Measurements from ENCODE around the gene MICALL2.

The MICALL2 gene

DNA sequence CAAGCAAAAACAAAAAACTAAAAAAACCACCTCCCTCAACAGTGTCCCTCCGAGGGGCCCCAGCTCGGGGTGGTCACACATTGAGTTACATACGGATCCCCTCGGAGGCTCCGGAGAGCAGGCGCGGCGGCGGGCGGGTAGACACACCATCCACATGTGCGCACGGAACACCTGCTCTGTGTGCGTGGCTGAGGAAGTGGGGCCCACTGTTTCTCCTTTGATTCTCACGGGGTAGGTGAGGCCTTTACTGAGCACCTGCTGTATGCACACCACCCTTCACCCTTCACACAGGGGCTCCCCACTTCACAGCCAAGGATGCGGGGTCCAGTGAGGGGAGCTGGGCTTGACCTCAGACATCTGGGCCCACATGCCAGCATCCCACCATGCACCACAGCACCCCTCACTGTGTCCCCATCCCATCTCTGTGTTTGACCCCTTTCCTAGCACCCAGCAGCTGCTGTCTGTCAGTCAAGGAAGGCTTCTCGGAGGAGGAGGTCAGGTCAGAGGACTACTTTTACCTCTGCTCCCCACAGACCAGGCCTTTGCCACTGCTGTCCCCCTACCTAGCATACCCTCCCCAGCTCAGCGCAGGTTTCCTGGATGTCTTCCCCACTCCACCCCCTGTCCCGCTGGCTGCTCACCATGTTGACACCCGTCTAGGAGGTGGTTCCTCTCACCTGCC is 71.1 kb downstream of the MICALL2 start:
- DNase-seq, result no peak

DNA sequence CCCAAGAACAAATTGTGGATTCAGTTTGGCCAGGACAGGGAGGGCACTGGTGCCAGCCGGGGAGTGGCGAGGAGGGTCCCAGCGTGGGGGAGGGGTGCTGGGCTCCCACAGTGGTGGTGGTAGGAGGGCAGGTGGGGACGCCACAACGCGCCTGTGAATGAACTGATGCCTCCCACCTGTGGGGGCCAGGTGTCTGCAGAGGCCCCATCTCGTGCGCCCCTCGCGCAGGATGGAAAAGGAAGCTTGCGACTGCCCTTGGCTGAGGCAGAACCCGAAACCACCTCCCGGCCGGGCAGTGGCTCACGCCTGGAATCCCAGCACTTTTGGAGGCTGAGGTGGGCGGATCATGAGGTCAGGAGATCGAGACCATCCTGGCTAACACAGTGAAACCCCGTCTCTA is 72.0 kb downstream of the MICALL2 start:
- DNase-seq, result no peak

DNA sequence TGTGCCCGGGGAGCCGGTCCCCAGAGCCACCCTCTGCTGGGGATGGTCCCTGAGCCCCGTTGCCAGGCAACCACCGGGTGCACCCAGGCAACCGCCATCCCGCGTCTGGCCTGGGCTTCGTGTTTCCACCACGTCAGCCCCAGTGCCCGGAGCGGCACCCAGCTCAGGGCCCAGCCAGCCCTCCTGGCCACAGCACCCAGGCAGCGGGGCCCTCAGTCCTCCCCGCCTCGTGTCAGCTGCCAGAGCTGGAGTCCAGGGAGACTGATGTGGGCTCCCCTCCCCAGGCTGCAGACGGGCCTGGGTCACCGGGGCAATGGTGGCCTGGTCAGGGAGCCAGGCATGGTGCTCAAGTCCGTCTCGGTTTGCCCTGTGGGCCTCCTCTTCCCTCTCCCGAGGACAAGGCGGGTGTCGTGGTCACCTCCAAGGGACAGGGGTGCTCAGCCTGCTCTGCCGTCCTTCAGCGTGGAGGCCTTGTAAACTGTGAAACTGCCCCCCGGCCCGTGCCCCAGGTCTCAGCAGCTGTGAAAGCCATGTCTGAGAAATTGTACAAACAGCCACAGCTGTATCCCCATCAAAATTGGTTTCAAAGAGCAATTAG is 72.5 kb downstream of the MICALL2 start:
- DNase-seq, result no peak

DNA sequence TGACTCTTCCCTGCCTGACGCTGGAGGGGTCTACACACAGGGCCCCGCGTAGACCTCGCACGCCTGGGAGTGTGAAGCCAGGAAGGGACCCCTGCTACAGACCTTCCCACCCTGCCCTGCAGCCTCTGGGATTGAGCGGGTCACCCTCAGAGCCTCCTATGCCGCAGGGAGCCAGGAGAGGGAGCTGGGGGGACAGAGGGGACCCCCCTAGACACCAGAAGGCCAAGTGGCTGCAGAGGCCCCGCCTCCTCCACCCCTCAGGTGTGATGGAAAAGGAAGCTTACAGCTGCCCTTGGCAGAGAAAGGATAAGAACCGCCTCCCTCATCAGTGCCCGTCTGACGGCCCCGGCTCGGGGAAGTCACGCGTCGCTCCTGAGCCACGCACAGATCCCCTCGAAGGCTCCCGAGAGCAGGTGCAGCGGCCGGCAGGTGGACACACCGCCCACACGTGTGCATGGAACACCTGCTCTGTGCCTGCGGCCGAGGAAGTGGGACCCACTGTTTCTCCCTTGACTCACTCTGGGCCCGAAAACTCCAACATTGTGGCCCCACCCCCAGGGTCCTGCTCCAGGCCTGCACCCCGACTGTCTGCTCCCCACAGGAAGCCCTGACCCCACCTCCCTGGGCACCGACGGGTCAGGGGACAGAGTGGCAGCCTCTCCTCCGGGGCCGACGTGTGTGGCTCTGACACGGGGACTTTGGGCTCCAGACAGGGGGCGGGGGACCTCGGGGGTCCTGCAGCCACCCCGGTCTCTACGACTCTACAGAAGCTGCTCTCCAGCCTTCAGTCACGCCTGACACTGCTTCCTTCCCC is 73.3 kb downstream of the MICALL2 start:
- no peak for DNase-seq

DNA sequence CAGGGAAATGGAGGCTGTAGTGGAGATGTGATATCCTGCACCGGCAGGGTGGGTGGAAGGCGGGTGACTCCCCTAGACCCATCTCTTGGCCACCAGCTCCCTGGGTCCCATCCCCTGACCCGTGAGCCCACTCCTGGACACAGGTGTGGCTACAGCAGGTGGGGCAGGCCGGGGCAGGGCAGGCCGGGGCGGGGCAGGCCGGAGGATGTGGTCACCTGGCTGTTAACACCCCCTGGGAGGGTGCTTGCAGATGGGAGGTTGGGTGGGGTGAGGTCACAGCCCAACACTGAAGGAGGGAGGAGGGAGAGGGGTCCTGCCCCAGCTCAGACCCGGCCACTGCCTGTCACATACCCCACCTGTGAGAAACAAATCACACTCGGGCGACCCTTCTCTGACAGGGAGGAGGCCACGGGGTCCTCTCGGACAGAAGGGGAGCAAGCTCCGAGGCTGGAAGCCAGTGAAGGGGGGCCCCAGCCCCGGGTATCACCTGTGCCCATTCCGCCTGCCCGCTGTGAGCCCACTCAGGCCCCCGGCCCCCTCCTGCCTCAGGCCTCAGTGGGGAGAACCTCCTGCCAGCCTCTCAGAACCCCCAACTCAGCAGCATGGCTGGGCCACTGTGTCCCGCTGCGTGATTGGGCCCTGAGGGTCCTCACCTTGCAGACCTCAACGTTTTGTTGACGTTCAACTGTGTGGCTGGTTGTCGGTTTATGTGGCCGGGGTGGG is 74.0 kb downstream of the MICALL2 start:
- DNase-seq, result no peak
